ENCODE data around the gene RPS6KC1. TPM values are rescaled to one million over a fixed set of nuclear protein-coding genes. Genes with fewer than 3 reads are reported as not detected.

RPS6KC1 gene
- total and polyA plus RNA-seq, 9 of the 15 experiments (the other 6 are each of a cell fraction or from before 2014, with no cell fraction given), result 4.3 to 34.6 (median 20.9) TPM

DNA sequence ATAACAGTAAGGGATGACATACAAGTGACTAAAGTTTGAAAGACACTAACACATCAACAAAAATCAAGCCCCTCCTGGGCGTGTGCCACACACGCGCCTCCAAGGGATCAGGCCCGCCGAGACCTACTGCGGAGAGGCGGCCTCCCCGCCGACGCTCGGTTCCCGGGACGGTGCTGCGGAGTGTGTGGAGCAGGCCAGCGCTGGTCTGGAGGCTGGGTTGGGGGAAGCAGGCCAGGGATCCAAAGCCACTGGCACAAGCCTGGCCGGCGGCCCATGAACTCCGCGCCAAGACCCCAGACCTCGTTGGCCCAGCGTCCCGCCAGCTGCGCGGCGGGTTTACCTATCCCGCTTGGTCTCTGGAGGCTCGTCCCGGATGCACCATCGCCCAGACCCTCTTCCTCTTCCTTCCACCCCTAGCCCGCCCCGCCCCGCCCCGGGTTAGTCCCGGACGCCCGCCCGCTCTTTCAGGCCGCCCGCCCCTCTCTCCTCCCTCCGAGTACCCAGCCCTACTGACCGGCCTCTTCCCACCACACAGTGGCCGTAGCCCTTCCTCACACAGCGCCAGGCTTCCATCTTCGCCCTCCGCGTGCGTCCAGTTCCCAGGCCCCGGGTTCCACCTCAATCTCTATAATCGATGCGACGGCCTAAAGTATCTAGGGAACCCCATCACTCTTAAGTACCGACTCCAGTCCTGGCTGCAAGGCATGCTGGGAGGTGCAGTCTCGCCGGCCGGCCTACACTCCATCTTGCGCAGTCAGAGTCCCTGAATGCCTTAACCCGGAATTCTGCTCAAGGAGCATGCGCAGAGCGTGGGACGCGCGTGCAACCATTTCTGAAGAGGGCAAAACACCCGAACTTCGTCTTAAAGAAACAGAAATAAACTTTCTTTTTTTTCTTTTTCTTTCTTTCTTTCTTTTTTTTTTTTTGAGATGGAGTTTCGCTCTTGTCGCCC lies 35.7 kb upstream of the RPS6KC1 start, which contains the start of gene ANGEL2 (continued):
- TF ChIP-seq NR2C2 (CRISPR knock-in tag; IDR thresholded peaks at IDR 0.05) (peak; percentile 75; the same call in 1 of the 2 replicates), NR2C2 (tag; IDR thresholded peaks at IDR 0.05) (peak; percentile 96)

- Histone ChIP-seq H3K27me3 (ENCODE audit: control insufficient read depth in 2 of 2, insufficient read depth in 2 of 2, low read length in 2 of 2) (no peaks in the 10 kb centered on the region), H3K9me3 (replicated peaks; ENCODE audit: control insufficient read depth, insufficient read depth, low read depth, low read length) (no peaks in the 10 kb centered on the region), H3K79me2 (ENCODE audit: control insufficient read depth, insufficient read depth, low read length) (peaks cover 26% of the 10 kb centered on the region), H4K20me1 (replicated peaks; ENCODE audit: control insufficient read depth, insufficient read depth, low read length) (no peaks in the 10 kb centered on the region), H3K4me2 (ENCODE audit: insufficient read depth, low read length) (peak overlapping the region; percentile 77), H3K4me3 (peak overlapping the region; percentile 72), H3K4me1 (replicated peaks in 1 of 2; ENCODE audit: control insufficient read depth in 2 of 2, insufficient read depth in 2 of 2, low read length in 2 of 2) (peaks cover 15 to 22% of the 10 kb centered on the region in 2 experiments), H3K27ac (ENCODE audit: extremely low read depth, low read depth, low read length) (peak overlapping the region; percentile 65), H2AFZ (ENCODE audit: low read depth, low read length) (peak overlapping the region; percentile 88), H3K36me3 (ENCODE audit: control insufficient read depth, insufficient read depth, low read length) (peaks cover 9% of the 10 kb centered on the region; the same call in 1 of the 3 replicates), H3K9me1 (ENCODE audit: control insufficient read depth, insufficient read depth, low read length) (no peaks in the 10 kb centered on the region), H3K9ac (ENCODE audit: insufficient read depth in 1 of 2, low read depth in 2 of 2, low read length in 2 of 2) (peak overlapping the region; percentile 74 to 82; a peak in 3 of 4 replicates)
- ATAC-seq, result peak; percentile 37
- peak; percentile 11 for FAIRE-seq
- WGBS (ENCODE audit: insufficient coverage, low coverage, missing lambda C conversion rate), result 21% methylated on average over 9 of the region's 9 CpGs
- intact Hi-C loops (cut with micrococcal nuclease) (loop anchor here (1.0 kb wide), 1 partner anchor 34 kb away; the partner anchor contains the start of gene RPS6KC1), in situ Hi-C loops (cut with MboI) (no loop called here)
- ChIA-PET CTCF (ENCODE audit: low intra/inter-chr PET ratio) (no interaction called here), POLR2A (interaction anchor here (0.6 to 2.6 kb wide), 6 partner anchors 11 to 49 kb away, joined by 3 to 11 read pairs (median 4); no protein-coding TSS in a partner anchor)
- peak in 1 of 4 experiments; percentile 61 for DNase-seq (ENCODE audit: extremely low read depth in 1 of 4, low spot score in 3 of 4)
- BruUV-seq (replicated peaks), result no TSS peak
- TF ChIP-seq ZNF316 (IDR thresholded peaks at IDR 0.05) (peak; percentile 87), ZNF232 (CRISPR knock-in tag; IDR thresholded peaks at IDR 0.05) (no peak), ESRRA (IDR thresholded peaks at IDR 0.05; ENCODE audit: borderline replicate concordance, low read depth) (peak; percentile 8; the same call in 1 of the 2 replicates), ARID2 (IDR thresholded peaks at IDR 0.05) (no peak), GTF2F1 (IDR thresholded peaks at IDR 0.05; ENCODE audit: low read depth, low read length) (no peak), RNF2 (IDR thresholded peaks at IDR 0.05) (no peak), MAFK (IDR thresholded peaks at IDR 0.05; ENCODE audit: low read length) (0 out of 2 replicates have a peak, but pooled peaks have one; percentile 19), ZNF766 (CRISPR knock-in tag; conservative IDR thresholded peaks at IDR 0.05) (no peak), E2F6 (IDR thresholded peaks at IDR 0.05; ENCODE audit: borderline replicate concordance in 1 of 2, extremely low read depth in 1 of 2, insufficient read depth in 1 of 2, insufficient read length in 1 of 2, low read depth in 1 of 2, low read length in 1 of 2, poor library complexity in 1 of 2, severe bottlenecking in 1 of 2) (no peak), MAZ (CRISPR knock-in tag; conservative IDR thresholded peaks at IDR 0.05 in 1 of 2, IDR thresholded peaks at IDR 0.05 in 1 of 2) (0 out of 4 replicates have a peak, but pooled peaks of 1 of the 2 experiments have one; percentile 27)
Observed at GRCh38 chr1:213017447-213018273, 33.4 kb upstream of the RPS6KC1 start.

Measured in K562 (cell line).